HG03575 (cell line): Measurements from ENCODE around the gene ITIH4.

ENCODE experiments used
- ATAC-seq: cut with Tn5 transposase; IDR thresholded peaks from one replicate; pipeline ENCODE4 v1.9.1; 2021; ENCODE audit not compliant: unreplicated experiment, insufficient number of reproducible peaks, low FRiP score; ENCODE audit errors: extremely low read depth

The ITIH4 gene

GRCh38 chr3:52811452-52812011, 18.9 kb downstream of the ITIH4 start:
- ATAC-seq: no peak

GRCh38 chr3:52810923-52811322, 19.5 kb downstream of the ITIH4 start:
- ATAC-seq: no peak

- ATAC-seq: no peak
Observed at GRCh38 chr3:52809662-52810377, 20.7 kb downstream of the ITIH4 start.

DNA sequence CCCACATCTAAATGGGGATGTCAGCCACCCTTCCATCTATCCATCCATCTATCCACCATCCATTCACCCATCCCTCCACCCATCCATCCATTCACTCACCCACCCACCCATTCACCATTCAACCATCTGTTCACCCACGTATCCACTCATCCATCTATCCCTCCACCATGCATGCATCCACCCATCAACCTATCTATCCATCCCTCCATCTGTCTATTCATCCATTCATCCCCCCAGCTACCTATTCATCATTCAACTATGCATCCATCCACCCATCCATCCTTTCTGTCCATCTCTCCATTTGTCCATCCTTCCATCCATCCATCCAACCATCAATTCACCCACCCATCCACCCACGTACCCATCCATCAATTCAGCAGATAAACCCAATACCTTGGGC, 21.3 kb downstream of the ITIH4 start:
- no peak for ATAC-seq

- no peak for ATAC-seq
Observed at GRCh38 chr3:52805270-52806039, 25.0 kb downstream of the ITIH4 start.

GRCh38 chr3:52801839-52802238, 28.6 kb downstream of the ITIH4 start:
- ATAC-seq: no peak

- ATAC-seq: no peak
Observed at GRCh38 chr3:52800079-52800478, 30.4 kb downstream of the ITIH4 start.

DNA sequence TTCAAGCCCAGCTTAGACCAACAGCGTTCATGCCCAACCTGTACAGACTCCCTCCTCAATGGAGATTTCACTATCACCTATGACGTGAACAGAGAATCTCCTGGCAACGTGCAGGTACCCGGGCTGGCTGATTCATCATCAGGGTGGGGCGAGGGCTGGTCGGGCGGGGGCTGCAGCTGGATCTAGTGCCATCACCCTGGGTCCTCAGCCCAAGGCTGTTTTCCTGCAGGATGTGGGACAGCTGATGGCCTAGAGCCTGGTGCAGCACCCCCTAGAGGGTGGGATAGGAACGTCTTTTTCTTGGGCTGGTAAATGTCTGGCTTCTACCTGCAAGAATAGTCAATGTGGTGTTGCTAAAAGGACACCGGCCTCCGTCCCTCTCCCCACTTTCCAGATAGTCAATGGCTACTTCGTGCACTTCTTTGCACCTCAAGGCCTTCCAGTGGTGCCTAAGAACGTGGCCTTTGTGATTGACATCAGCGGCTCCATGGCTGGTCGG, 31.4 kb downstream of the ITIH4 start:
- no peak for ATAC-seq

DNA sequence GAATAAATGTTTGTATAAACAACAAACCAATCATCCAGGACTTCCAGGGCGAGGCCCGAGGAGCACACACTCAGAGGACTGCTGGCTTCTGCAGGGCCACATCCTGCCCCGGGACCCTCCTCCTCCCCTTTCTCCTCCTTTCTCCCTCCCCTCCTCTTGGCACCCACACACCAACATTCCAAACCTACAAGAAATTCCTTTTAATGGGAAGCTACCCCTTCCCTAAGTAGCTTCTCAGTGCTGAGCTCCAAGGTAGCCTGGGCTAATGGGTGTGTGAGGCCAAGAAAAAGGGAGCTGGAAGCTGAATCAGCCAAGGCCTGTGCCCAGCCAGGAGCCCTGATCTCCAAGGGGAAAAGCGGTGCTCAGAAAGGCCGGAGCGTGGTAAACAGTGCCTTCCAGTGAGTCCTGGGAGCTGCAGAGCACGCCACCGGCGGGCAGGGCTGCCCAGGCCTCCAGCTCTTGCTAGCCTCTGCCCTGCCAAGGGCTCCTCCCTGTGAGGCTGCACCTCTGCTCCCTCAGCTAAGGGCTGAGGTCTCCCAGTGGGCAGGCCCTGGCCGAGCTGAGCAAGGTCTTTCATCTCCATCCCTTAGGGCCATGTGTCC, 32.0 kb downstream of the ITIH4 start:
- no peak for ATAC-seq

- ATAC-seq: no peak
Observed at GRCh38 chr3:52796411-52796810, 34.1 kb downstream of the ITIH4 start.

DNA sequence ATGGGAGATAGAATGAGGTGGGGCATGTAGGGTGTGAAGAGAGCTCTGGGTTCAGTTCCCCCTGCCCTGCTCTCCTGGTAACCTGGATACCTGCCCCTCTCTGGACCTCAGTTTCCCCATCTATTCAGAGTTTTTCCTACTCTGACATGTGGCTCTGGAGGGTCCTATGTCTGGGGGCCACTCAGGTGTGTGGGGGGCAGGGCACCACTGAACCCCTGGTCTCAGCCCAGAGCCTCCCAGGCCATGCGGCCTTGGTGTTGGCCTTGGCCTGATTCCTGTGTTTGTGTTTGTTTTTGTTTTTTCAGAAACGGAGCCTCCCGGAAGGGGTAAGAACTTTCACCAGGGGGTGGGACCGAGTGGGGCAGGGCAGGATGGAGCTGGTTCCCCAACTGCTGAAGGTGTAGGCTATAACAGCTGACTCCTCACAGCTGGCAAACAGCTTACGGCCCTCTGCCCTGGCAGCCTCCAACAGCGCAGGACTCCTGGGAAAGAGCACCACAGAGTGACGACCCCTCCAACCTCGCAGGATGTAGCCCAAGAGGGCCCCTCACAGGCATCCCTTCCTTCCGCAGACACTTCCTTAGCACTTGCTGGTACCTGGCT, 35.1 kb downstream of the ITIH4 start:
- ATAC-seq: no peak

GRCh38 chr3:52794612-52795099, 35.8 kb downstream of the ITIH4 start, which contains the start of gene ITIH3:
TSS of gene ITIH3 (plus strand) at chr3:52794796. CDS start at chr3:52794804, 8 bp downstream.
- ATAC-seq: no peak

GRCh38 chr3:52793702-52794611, 36.5 kb downstream of the ITIH4 start:
- ATAC-seq: no peak

- no peak for ATAC-seq
Observed at GRCh38 chr3:52792961-52793695, 37.3 kb downstream of the ITIH4 start.

DNA sequence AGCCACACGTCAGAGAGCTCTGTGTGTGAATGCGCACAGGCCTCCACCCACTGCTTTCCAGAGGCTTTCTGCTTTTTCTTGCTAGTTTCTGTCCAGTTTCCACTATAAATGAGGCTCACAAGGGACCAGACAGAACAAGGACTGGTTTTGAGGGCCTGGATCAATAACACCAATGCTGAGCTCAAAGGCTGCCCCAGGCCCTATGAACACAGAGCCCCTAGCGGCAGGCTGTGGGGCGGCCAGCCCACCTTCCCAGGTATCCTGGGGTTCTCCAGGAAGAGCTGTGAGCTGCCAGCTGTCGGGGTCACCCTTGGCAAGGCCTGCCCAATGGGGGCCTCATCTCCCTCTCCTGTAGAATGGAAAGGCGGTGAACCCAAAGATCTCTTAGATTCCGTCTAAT, 38.1 kb downstream of the ITIH4 start:
- ATAC-seq: no peak

DNA sequence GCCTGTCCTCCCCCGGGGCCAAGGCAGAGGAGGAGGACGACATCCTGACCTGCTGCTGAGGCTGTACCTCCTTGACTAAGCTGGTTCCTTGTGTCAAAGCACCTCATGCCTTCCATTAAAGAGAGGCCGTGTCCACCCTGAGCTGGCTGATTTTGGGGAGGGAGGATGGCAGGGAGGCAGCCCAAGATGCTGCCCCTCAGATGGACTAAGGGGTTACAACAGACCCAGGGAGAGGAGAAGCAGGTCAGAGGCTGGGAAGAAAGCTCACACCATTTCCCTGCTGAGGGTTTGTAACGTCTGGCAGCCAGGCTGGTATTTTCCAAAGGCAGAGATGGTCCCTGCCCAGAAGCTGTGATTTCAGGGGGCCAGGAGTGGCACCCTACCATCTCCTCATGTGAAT, 38.5 kb downstream of the ITIH4 start:
- no peak for ATAC-seq

GRCh38 chr3:52791366-52791765, 39.1 kb downstream of the ITIH4 start:
- ATAC-seq: no peak
